HG03521 (cell line): ENCODE measurements around the gene LAMB4.

ENCODE experiments used
- ATAC-seq: cut with Tn5 transposase; IDR thresholded peaks from one replicate; pipeline ENCODE4 v1.9.1; 2021; ENCODE audit warnings: mild to moderate bottlenecking, moderate library complexity; ENCODE audit not compliant: unreplicated experiment

LAMB4 gene

GRCh38 chr7:108114117-108114841 is 15.9 kb downstream of the LAMB4 start:
- no peak for ATAC-seq

- ATAC-seq, result no peak
Observed at GRCh38 chr7:108112683-108113082, 17.5 kb downstream of the LAMB4 start.

- ATAC-seq, result no peak
Observed at GRCh38 chr7:108109221-108109908, 20.8 kb downstream of the LAMB4 start.

GRCh38 chr7:108108131-108108530 is 22.0 kb downstream of the LAMB4 start:
- no peak for ATAC-seq

DNA sequence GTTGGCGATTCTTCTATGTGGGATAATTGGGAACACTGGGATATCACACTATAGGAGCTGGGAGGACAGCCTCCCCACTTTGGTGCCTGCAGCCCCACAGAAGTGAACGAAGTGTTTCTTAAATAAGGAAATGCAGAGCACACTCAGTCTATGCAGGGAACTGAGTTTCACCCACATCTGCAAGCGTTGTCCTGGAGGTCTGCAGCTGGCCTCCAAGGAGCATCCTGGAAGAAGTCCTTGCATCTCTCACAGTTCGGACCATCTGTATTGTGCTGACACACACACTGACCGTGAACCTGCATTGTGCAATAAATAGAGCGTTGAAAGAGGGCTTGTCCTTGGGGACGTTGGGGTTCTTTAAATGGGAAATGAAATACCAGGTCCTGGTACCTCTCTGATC is 25.8 kb downstream of the LAMB4 start:
- ATAC-seq, result no peak

DNA sequence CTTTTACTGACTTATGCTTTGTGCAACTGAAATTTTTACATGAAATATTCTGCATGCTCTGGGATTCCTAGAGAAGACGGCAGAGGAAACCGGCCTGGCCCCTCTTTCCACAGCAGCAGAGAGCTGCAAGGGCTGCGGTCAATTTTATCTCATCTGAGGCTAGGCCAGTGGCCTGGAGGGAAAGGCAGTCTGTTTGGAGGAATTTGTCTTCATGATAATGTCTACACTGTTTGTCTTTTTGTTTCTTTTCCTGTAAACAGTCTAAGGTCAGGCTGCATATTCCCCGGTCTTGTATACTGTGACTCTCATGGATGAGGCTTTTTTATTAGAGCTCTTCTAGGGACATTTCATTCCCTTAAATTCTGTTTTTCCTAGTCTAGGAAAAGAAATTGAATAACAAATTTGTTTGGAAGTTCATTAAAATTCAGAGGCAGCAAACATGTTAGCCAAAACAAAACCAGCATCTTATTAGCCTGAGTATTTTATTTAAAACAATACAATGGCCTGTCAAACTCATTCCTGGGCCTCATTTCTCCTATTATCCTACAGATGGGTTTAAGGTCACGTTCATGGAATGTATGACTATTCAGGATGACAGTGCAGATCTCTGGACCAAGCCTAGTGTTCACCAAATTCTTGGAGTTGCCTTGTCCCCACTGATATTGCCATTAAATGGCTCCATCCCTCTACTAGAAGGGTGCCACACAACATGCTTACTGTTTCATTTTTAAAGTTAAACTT is 26.4 kb downstream of the LAMB4 start:
- ATAC-seq, result no peak

- ATAC-seq, result no peak
Observed at GRCh38 chr7:108102671-108103312, 27.4 kb downstream of the LAMB4 start.

DNA sequence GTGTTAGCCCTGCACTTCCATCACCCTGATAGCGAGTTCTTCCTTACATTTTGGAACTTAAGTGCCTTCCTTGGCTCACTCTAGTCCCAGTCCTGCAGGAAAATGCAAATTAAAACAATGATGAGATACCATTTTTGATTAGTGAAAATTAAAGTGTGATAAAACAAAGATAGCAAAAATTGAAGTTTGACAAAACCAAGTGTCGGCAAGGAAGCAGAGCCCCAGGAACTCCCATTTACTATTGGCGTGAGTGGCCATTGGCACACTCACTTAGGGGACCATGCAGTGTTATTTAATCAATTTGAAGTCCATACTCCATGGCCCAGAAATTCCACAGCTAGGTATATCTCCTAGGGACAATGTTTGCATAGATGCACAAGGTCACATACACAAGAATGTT is 28.4 kb downstream of the LAMB4 start:
- no peak for ATAC-seq

GRCh38 chr7:108099713-108100112 is 30.4 kb downstream of the LAMB4 start:
- no peak for ATAC-seq

DNA sequence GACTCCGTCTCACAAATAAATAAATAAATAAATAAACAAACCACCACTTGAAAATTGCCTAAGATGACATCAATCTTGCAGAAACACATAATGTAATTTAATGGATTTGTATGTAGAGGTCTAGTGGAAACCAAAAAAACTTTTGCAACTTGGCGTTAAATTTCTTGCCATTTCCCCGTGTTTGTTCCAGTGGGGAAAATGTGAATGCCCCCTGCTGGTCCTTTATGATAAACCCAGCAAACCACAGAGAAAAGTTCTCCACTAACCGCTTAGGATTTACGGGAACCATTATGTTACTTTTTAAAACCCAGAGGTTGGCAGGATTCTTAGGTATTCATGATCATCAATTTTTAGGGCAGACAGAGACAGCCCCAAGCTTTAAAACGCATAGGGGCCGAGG is 32.5 kb downstream of the LAMB4 start:
- no peak for ATAC-seq

DNA sequence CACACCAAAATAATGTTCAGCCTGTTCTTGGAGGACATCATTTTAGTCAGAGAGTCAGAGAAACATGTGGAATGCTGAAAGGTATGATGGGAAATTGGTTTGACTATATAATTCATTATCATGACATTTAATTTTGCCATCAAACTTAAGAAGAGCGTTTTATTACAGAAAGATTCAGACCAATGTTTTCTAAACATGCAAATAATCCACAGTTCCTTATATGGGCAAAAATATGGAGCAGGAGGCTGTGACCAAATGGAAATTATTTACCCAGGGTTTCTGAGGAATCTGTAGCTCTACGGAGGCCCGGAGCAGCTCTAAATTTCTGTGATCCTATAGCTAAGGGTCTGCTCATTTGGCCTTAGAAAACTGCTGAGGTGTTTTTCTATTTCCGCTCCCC is 33.2 kb downstream of the LAMB4 start:
- no peak for ATAC-seq

GRCh38 chr7:108094933-108095710 is 35.0 kb downstream of the LAMB4 start:
- no peak for ATAC-seq

GRCh38 chr7:108094346-108094745 is 35.8 kb downstream of the LAMB4 start:
- no peak for ATAC-seq

DNA sequence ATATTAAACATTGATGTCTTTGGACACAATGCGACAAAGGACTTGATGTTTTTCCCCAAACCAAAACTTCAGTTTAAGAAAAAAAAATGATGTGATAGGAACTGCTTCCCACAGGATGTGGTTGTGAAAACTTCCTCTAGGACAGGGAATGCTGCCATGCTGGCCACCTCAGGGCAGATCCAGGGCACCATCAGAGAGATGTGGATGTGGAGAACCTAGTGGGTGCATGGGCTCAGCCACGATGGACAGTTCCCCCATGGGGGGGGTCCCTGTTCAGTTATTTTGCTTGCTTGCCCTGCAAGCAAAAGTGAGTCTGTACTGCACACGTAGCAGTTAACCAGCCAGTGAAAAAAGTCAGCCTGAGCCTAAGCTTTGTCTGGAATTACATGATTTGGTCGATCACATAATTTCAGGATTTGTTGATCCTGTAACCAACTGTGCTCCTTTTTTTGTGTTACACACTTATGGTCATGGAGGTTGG is 36.3 kb downstream of the LAMB4 start:
- ATAC-seq, result no peak

DNA sequence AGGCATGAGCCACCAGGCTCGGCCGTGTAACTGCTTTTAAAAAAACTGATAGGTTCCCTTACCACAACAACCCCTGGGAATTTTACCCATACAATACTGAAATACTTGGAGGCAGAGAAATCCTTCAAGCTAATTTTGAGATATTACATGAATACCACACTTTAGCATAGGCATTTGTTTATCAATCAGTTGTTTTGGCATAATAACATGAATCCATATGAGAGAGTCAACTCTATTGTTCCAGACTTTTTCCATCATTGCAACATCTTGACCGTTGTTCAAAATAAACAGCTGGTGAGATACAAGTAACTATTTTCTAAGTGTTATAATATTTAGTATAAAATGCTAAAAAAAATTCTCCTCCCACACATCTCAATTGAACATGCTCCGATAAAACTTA is 36.8 kb downstream of the LAMB4 start:
- no peak for ATAC-seq

GRCh38 chr7:108091461-108091831 is 38.7 kb downstream of the LAMB4 start:
- no peak for ATAC-seq

- no peak for ATAC-seq
Observed at GRCh38 chr7:108090791-108091460, 39.2 kb downstream of the LAMB4 start.

DNA sequence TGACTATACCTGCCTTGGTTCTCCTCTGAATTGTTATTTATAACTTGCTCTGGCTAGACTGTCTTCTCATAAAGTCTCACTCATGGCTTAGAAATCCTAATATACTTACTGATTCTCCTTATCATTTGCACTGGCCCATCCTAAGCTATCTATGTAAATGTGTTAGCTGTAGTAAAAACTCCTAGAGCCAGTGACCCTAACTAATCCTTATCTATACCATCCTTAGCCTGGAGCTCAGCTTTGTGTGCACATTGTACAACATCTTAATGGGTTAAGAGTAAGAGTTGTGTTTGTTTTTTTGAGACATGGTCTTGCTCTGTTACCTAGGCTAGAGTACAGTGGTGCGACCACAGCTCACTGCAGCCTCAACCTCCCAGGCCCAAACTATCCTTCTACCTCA is 40.8 kb downstream of the LAMB4 start:
- ATAC-seq, result no peak

DNA sequence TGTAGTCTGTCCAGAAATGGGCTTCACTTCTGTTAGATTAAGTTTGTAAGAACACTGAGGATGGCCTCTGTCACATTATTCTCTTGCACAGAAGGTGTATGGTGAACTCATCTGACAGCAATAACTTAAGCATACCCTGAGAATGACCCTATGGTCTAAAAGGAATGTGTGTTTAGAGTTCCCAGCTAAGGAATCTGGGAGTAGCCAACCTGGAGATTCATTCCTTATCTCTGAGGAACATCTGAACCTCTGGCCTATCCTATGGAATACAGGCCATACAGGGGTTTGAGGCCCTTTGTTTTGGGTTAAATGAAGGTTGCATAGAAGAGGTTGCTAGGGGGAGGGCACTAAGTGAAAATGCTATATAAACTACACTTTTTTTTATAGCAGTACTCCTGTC is 41.4 kb downstream of the LAMB4 start:
- ATAC-seq, result no peak

DNA sequence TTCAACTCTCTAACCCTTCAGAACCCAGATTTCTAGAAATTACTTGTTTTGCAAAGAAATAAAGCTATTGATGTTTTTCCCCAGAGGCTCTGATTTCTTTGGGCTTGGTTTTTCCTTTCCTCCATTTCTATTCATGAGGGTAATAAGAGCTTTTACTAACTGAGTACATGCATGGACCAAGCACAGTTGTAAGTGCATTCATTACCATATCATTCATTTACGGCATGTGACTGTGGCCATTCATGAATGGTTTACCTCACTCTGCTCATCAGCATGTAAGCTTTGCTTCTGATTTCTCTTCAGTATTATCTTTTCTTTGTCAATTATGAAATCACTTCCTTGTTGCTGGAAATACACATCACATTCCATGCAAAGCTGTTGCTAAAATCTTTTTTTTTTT is 42.4 kb downstream of the LAMB4 start:
- no peak for ATAC-seq
